Heart left ventricle (tissue), 16 donors: ENCODE results near the gene TMEM229B. TPM values are rescaled to one million over a fixed set of nuclear protein-coding genes. Genes with fewer than 3 reads are reported as not detected.

Experiments
- ATAC-seq, 4 donors: fragments of 200-7000 bp; cut with Tn5 transposase; one replicate each; pipeline ENCODE4 v1.9.1; 2020 to 2022; ENCODE audit warnings: moderate library complexity in 4 of 4, mild to moderate bottlenecking in 3 of 4, moderate number of reproducible peaks in 1 of 4
- DNase-seq, 5 donors: peaks; one replicate each; pipeline ENCODE4 v3.0.0-alpha.2; 2020
- H3K27ac ChIP-seq, 12 donors: fragments of 200-600 bp; sonication (generic) in 4 of 12; one replicate each; pipeline versions ENCODE4 v1.5.0 to v1.8.0; 2016 to 2022; ENCODE audit warnings: mild to moderate bottlenecking in 2 of 12
- H3K27me3 ChIP-seq, 9 donors: fragments of 200-600 bp; sonication (generic) in 2 of 9; one replicate each; pipeline versions ENCODE4 v1.5.1 to v1.8.0; 2016 to 2022; ENCODE audit warnings: mild to moderate bottlenecking in 3 of 9
- H3K36me3 ChIP-seq, 9 donors: fragments of 200-600 bp; sonication (generic) in 2 of 9; one replicate each; pipeline versions ENCODE4 v1.5.0 to v1.8.0; 2018 to 2022; ENCODE audit warnings: mild to moderate bottlenecking in 2 of 9
- H3K4me1 ChIP-seq, 12 donors: fragments of 200-600 bp; sonication (generic) in 4 of 12; one replicate each; pipeline versions ENCODE4 v1.5.0 to v1.8.0; 2016 to 2022; ENCODE audit warnings: mild to moderate bottlenecking in 3 of 12
- H3K4me3 ChIP-seq, 12 donors: fragments of 200-600 bp; sonication (generic) in 4 of 12; one replicate each; pipeline versions ENCODE4 v1.5.0 to v1.8.0; 2017 to 2022; ENCODE audit warnings: mild to moderate bottlenecking in 9 of 12, moderate library complexity in 4 of 12
- H3K9me3 ChIP-seq, 12 donors: fragments of 200-600 bp; sonication (generic) in 4 of 12; one replicate each; pipeline versions ENCODE4 v1.5.0 to v1.8.0; 2016 to 2022; ENCODE audit warnings: mild to moderate bottlenecking in 1 of 12
- POLR2A ChIP-seq, 2 donors: fragments of 450-650 bp; IDR thresholded peaks; one replicate each; pipeline ENCODE4 v1.6.1; 2017; ENCODE audit warnings: antibody characterized with exemption in 2 of 2, mild to moderate bottlenecking in 2 of 2, moderate library complexity in 2 of 2
- WGBS, 4 donors: extraction: QIAGEN DNeasy Blood & Tissue Kit in 2 of 4; methylation state at CpG; one replicate each; pipeline versions ENCODE4 v1.1.5 to v1.1.7; 2013 to 2018; 5-methylcytosine and 5-hydroxymethylcytosine counted together
- intact Hi-C, 10 donors: fragments of 100-400 bp; cut with DNase I; formaldehyde crosslinking; loops; one replicate each; pipeline versions ENCODE4 v1.11.1 to v1.14.2; 2022
- polyA plus RNA-seq, 2 donors: library from polyadenylated mRNA; stranded (reverse); fragments of 200-250 nt; gene quantifications; one replicate each; pipeline ENCODE4 v1.2.3, GENCODE V29; 2013
- total RNA-seq, 9 donors: library from RNA; depleted of rRNA in 2 of 9; stranded (reverse); fragments of >200 nt in 2 of 9; fragmentation: NEBNext Ultra II Directional in 3 of 9; extraction: Animal tissue kit (Norgen Biotek cat#: 25700) in 3 of 9; gene quantifications; one replicate each; pipeline versions ENCODE4 v1.1.0 to v1.2.4, GENCODE V29; 2016 to 2023
- TF ChIP-seq, protein P1 (sequence below), 12 donors: fragments of 200-600 bp; sonication (generic) in 4 of 12; IDR thresholded peaks; one replicate each; pipeline versions ENCODE4 v1.5.0 to v1.8.0; 2018 to 2022; ENCODE audit warnings: antibody characterized with exemption in 12 of 12, mild to moderate bottlenecking in 5 of 12
- donor health status: ischemic (EF 13 %, LVEDD 7.1; RV severe dilation, severe dysfunction).
- donor health status: healthy with polysubstance abuse.
- donor health status: DM: no; HTN: yes; CAD: no.
- donor health status: DM: no; HTN: no; CAD: no.
- donor health status: ischemic (EF 25% LVEDD 6.9; RV normal size, moderate dysfunction).
- donor health status: ischemic (EF 25% LVEDD 5.7; RV mildly dilated, moderate dysfunction).
- donor health status: healthy.
- donor health status: DM: yes; HTN: yes; CAD: no.
- donor health status: ischemic (EF 35%, LVEDD 5.7; RV mildly dilated, moderate dysfunction).
- donor health status: nonischemic (EF 11% LVEDD 7.7; RV severe dilation, severe dysfunction).
- donor health status: DM: yes; HTN: yes; CAD: no.
- donor health status: PGD.
- donor health status: ischemic (EF 29% LVEDD 5.4; RV normal size, mild dysfunction).
- donor health status: nonischemic (EF 23%, LVEDD 6.1; RV moderate dilation, normal function).

The TMEM229B gene
- total and polyA plus RNA-seq, 11 donors, result 0.69 to 6.5 (median 1.7) TPM

- no peaks in the 10 kb centered on the region for H3K9me3 ChIP-seq
- 59 to 86% (median 61%) methylated on average over 6 to 8 of the region's 8 CpGs for WGBS, 4 donors
- DNase-seq (peak in 1 of 5 donors; percentile 32), ATAC-seq (peak; percentile 18 to 53 (median 41))
- peaks cover 0 to 43% (median 11%) of the 10 kb centered on the region in 12 donors for H3K4me1 ChIP-seq
- H3K27me3 ChIP-seq, result no peaks in the 10 kb centered on the region
- peaks cover 0 to 14% (median 0%) of the 10 kb centered on the region in 9 donors for H3K36me3 ChIP-seq
- H3K4me3 ChIP-seq, result no peak overlapping the region
- intact Hi-C loops, result loop anchor here in 2 of 10 donors (2.0 to 5.0 kb wide), 2 partner anchors 56 to 57 kb away; no protein-coding TSS in a partner anchor
- H3K27ac ChIP-seq, result peak overlapping the region in 10 of 12 donors; percentile 12 to 78 (median 62)
- no peak for TF ChIP-seq POLR2A (IDR thresholded peaks at IDR 0.05)
- TF ChIP-seq, protein P1, sequence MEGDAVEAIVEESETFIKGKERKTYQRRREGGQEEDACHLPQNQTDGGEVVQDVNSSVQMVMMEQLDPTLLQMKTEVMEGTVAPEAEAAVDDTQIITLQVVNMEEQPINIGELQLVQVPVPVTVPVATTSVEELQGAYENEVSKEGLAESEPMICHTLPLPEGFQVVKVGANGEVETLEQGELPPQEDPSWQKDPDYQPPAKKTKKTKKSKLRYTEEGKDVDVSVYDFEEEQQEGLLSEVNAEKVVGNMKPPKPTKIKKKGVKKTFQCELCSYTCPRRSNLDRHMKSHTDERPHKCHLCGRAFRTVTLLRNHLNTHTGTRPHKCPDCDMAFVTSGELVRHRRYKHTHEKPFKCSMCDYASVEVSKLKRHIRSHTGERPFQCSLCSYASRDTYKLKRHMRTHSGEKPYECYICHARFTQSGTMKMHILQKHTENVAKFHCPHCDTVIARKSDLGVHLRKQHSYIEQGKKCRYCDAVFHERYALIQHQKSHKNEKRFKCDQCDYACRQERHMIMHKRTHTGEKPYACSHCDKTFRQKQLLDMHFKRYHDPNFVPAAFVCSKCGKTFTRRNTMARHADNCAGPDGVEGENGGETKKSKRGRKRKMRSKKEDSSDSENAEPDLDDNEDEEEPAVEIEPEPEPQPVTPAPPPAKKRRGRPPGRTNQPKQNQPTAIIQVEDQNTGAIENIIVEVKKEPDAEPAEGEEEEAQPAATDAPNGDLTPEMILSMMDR (IDR thresholded peaks at IDR 0.05), result no peak
Measured at GRCh38 chr14:67483579-67484285, 4.8 kb downstream of the TMEM229B start.

DNA sequence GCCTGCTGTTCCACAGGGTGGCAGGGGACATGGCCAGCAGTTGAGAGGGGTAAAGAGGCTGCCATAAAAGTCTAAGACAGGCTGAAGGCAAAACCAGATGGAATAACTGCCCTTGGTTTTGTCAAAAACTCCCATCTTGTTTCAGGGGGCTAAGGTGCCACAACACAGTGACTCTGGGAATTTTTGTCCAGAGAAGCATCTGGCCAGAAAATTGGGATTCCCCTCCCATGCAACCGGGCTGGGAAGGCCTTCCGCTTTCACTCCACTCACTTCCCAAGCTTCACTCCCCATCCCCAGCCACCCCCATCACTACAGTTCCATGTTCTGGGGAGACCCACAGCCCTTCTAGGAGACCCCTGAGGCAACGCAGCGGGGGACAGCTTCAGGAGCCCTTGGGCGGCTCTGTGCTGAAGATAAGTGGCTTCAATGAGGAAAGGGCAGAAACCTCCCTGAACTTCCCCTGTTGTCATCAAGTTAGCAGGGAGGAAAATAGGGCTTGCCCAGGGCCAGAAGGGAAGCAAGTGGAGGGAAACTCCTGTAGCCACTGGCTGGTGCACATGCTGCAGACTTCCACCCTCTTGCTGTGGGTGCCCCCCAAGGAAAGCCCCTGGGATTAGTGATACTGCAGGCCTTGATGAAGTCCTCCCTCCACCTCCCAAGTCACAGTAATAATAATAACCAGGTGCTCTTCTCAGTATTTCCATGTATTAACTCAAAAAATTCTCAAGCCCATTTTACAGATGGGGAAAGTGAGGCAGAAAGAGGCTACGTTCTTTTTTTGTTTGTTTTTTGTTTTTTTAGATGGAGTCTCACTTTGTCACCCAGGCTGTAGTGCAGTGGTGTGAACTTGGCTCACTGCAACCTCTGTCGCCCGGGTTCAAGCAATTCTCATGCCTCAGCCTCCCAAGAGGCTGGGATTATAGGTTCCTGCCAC lies 6.0 kb downstream of the TMEM229B start:
- WGBS, 4 donors, result 93 to 95% (median 94%) methylated on average over 8 of the region's 8 CpGs
- TF ChIP-seq, protein P1 (IDR thresholded peaks at IDR 0.05), result no peak
- no peak for TF ChIP-seq POLR2A (IDR thresholded peaks at IDR 0.05)
- Histone ChIP-seq H3K9me3 (no peaks in the 10 kb centered on the region), H3K4me1 (peaks cover 0 to 34% (median 5%) of the 10 kb centered on the region in 12 donors), H3K27ac (peak overlapping the region in 1 of 12 donors; percentile 78), H3K4me3 (no peak overlapping the region), H3K36me3 (peaks cover 0 to 14% (median 0%) of the 10 kb centered on the region in 9 donors), H3K27me3 (no peaks in the 10 kb centered on the region)
- intact Hi-C loops, result loop anchor here in 1 of 10 donors (5.0 kb wide), 1 partner anchor 55 kb away; no protein-coding TSS in a partner anchor
- ATAC-seq (no peak), DNase-seq (no peak)

GRCh38 chr14:67480011-67480410 lies 8.5 kb downstream of the TMEM229B start:
- intact Hi-C loops, result loop anchor here in 1 of 10 donors (5.0 kb wide), 1 partner anchor 53 kb away; no protein-coding TSS in a partner anchor
- DNase-seq, result no peak
- H3K27ac ChIP-seq, result no peak overlapping the region
- peaks cover 0 to 6% (median 0%) of the 10 kb centered on the region in 9 donors for H3K36me3 ChIP-seq
- TF ChIP-seq POLR2A (IDR thresholded peaks at IDR 0.05), result no peak
- TF ChIP-seq, protein P1 (IDR thresholded peaks at IDR 0.05), result no peak
- H3K9me3 ChIP-seq, result no peaks in the 10 kb centered on the region
- H3K27me3 ChIP-seq, result no peaks in the 10 kb centered on the region
- H3K4me3 ChIP-seq, result no peak overlapping the region
- H3K4me1 ChIP-seq, result peaks cover 0 to 17% (median 0%) of the 10 kb centered on the region in 12 donors
- no peak for ATAC-seq
- WGBS, 4 donors, result 60 to 73% (median 67%) methylated on average over 9 of the region's 9 CpGs

- 82 to 92% (median 89%) methylated on average over 2 of the region's 2 CpGs for WGBS, 4 donors
- ATAC-seq (no peak), DNase-seq (no peak)
- TF ChIP-seq, protein P1 (IDR thresholded peaks at IDR 0.05), result no peak
- no peak for TF ChIP-seq POLR2A (IDR thresholded peaks at IDR 0.05)
- H3K27ac ChIP-seq, result no peak overlapping the region
- no peaks in the 10 kb centered on the region for H3K9me3 ChIP-seq
- peaks cover 0 to 6% (median 0%) of the 10 kb centered on the region in 12 donors for H3K4me1 ChIP-seq
- H3K4me3 ChIP-seq, result no peak overlapping the region
- intact Hi-C loops, result no loop called here
- peaks cover 0 to 6% (median 0%) of the 10 kb centered on the region in 9 donors for H3K36me3 ChIP-seq
- H3K27me3 ChIP-seq, result no peaks in the 10 kb centered on the region
Measured at GRCh38 chr14:67478800-67479084, 9.8 kb downstream of the TMEM229B start.
